Caco-2 (cell line): Measurements from ENCODE around the gene ATP13A4. TPM values are rescaled to one million over a fixed set of nuclear protein-coding genes. Genes with fewer than 3 reads are reported as not detected.

Experiments used
- BruUV-seq: library from RNA; stranded (reverse); fragments of 400-500 nt; replicated peaks from 2 replicates; lab custom pipeline; 2021; lab: Mats Ljungman, UMichigan
- CTCF ChIA-PET: fragments of 300-600 bp; sonication (Branson Sonifier 250); formaldehyde crosslinking; loops from one replicate; lab custom pipeline; 2022; ENCODE audit warnings: antibody characterized with exemption; lab: Charles Lee
- POLR2A ChIA-PET: fragments of 300-600 bp; sonication (Branson Sonifier 250); formaldehyde crosslinking; loops from one replicate; lab custom pipeline; 2022; ENCODE audit warnings: antibody characterized with exemption; lab: Charles Lee
- DNase-seq, 2 experiments: peaks; one replicate each; pipeline versions ENCODE4 v3.0.0 to v3.0.0-alpha.2; 2020 to 2022
- H3K27me3 ChIP-seq: replicated peaks from 2 replicates; pipeline ENCODE4 v1.6.0; 2011; ENCODE audit warnings: low read length; ENCODE audit not compliant: control insufficient read depth, insufficient read depth
- H3K36me3 ChIP-seq: 2 replicates; pipeline ENCODE4 v1.5.1; 2011; ENCODE audit warnings: low read length; ENCODE audit not compliant: control insufficient read depth, insufficient read depth
- H3K4me1 ChIP-seq: fragments of 250-450 bp; sonication (Bioruptor Pico); 2 replicates; pipeline ENCODE4 v1.5.1; 2020; ENCODE audit warnings: mild to moderate bottlenecking
- H3K4me3 ChIP-seq: 2 replicates; pipeline ENCODE4 v1.5.1; 2011; ENCODE audit warnings: low read depth, mild to moderate bottlenecking, control low read depth, low read length
- H3K9me3 ChIP-seq: fragments of 250-450 bp; sonication (Bioruptor Pico); 2 replicates; pipeline ENCODE4 v1.5.1; 2020; ENCODE audit warnings: mild to moderate bottlenecking, moderate library complexity
- H3K27ac Mint-ChIP-seq: one replicate; pipeline ENCODE4 v1.8.0; 2022; ENCODE audit warnings: mixed read lengths; ENCODE audit not compliant: unreplicated experiment
- H3K27me3 Mint-ChIP-seq: one replicate; pipeline ENCODE4 v1.8.0; 2022; ENCODE audit warnings: mixed read lengths; ENCODE audit not compliant: insufficient read depth, unreplicated experiment
- H3K36me3 Mint-ChIP-seq: one replicate; pipeline ENCODE4 v1.8.0; 2022; ENCODE audit warnings: mild to moderate bottlenecking, mixed read lengths; ENCODE audit not compliant: insufficient read depth, unreplicated experiment
- H3K4me1 Mint-ChIP-seq: one replicate; pipeline ENCODE4 v1.8.0; 2022; ENCODE audit warnings: low read depth, mixed read lengths; ENCODE audit not compliant: unreplicated experiment
- H3K4me3 Mint-ChIP-seq: one replicate; pipeline ENCODE4 v1.8.0; 2022; ENCODE audit warnings: mild to moderate bottlenecking, moderate library complexity, mixed read lengths; ENCODE audit not compliant: unreplicated experiment
- H3K9me3 Mint-ChIP-seq: one replicate; pipeline ENCODE4 v1.8.0; 2022; ENCODE audit warnings: mixed read lengths; ENCODE audit not compliant: unreplicated experiment
- CTCF ChIP-seq, 2 experiments: fragments of 200-600 bp in 1 of 2; IDR thresholded peaks; 1 replicate in 1 of 2; 2 replicates in 1 of 2; pipeline versions ENCODE4 v1.5.1 to v1.8.0; 2011 to 2022; ENCODE audit warnings: antibody characterized with exemption in 1 of 2, control low read depth in 1 of 2, inconsistent platforms in 1 of 2, low read depth in 1 of 2, low read length in 1 of 2, mild to moderate bottlenecking in 1 of 2, moderate library complexity in 1 of 2; ENCODE audit not compliant: insufficient read depth in 1 of 2, severe bottlenecking in 1 of 2, unreplicated experiment in 1 of 2
- intact Hi-C: fragments of 100-400 bp; cut with micrococcal nuclease; formaldehyde crosslinking; loops from one replicate; pipeline ENCODE4 v1.10.0; 2022; ENCODE audit not compliant: unreplicated experiment
- total RNA-seq: library from RNA; stranded (reverse); gene quantifications from 2 replicates; pipeline ENCODE4 v1.2.3, GENCODE V29; 2022

ATP13A4 gene
- total RNA-seq, 1 experiment from 2014 or later, result 1.4 TPM

DNA sequence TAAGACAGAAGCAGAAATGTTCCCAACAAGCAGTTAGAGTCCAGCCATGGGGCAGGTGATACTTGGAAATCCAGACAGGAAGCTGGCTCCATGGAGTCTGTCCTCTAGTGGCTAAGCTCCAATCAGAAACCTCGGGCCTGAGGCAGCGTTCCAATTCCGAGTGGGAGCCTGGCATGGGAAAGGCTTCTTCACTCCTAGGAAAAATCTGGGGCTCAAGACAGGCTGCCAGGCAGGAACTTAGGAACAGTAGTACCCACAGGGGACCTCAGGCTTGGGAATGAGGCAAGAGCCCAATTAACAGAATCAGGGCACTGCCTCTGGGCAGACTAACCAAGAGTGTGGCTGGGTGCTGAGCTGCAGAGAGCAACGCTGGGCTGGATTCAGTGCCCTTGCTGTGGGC is 6.2 kb upstream of the ATP13A4 start:
- no peaks in the 10 kb centered on the region for H3K9me3 ChIP-seq
- CTCF ChIA-PET, result no interaction called here
- Mint-ChIP-seq H3K27ac (no peak overlapping the region), H3K27me3 (no peaks in the 10 kb centered on the region), H3K4me1 (no peaks in the 10 kb centered on the region), H3K4me3 (no peak overlapping the region), H3K9me3 (no peaks in the 10 kb centered on the region), H3K36me3 (no peaks in the 10 kb centered on the region)
- no peaks in the 10 kb centered on the region for H3K36me3 ChIP-seq
- BruUV-seq, result no TSS peak
- H3K4me3 ChIP-seq, result no peak overlapping the region
- POLR2A ChIA-PET, result no interaction called here
- intact Hi-C loops, result no loop called here
- H3K4me1 ChIP-seq, result no peaks in the 10 kb centered on the region
- TF ChIP-seq CTCF (IDR thresholded peaks at IDR 0.05; ENCODE audit: insufficient read depth in 1 of 2, low read depth in 1 of 2, low read length in 1 of 2, severe bottlenecking in 1 of 2, unreplicated experiment in 1 of 2), result no peak
- H3K27me3 ChIP-seq, result no peaks in the 10 kb centered on the region
- DNase-seq, result no peak

DNA sequence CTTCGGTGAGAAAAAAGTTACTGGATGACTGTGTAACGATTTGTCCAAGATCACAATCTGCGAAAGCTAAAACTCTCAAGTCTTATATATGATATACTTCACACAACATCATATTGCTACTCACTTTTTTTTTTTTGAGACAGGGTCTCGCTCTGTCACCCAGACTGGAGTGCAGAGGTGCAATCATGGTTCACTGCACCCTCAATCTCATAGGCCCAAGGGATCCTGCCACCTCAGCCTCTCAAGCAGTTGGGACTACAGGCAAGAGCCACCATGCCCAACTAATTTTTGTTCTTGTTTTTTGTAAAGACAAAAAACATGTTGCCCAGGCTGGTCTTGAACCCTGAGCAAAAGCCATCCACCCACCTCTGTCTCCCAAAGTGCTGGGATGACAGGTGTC is 5.4 kb upstream of the ATP13A4 start:
- ChIA-PET POLR2A (no interaction called here), CTCF (no interaction called here)
- Mint-ChIP-seq H3K27me3 (no peaks in the 10 kb centered on the region), H3K4me3 (no peak overlapping the region), H3K4me1 (peaks cover 2% of the 10 kb centered on the region), H3K27ac (no peak overlapping the region), H3K9me3 (no peaks in the 10 kb centered on the region), H3K36me3 (no peaks in the 10 kb centered on the region)
- TF ChIP-seq CTCF (IDR thresholded peaks at IDR 0.05; ENCODE audit: insufficient read depth in 1 of 2, low read depth in 1 of 2, low read length in 1 of 2, severe bottlenecking in 1 of 2, unreplicated experiment in 1 of 2), result no peak
- intact Hi-C loops, result no loop called here
- H3K9me3 ChIP-seq, result no peaks in the 10 kb centered on the region
- no peak overlapping the region for H3K4me3 ChIP-seq
- H3K4me1 ChIP-seq, result no peaks in the 10 kb centered on the region
- H3K27me3 ChIP-seq, result no peaks in the 10 kb centered on the region
- DNase-seq, result no peak
- BruUV-seq, result no TSS peak
- H3K36me3 ChIP-seq, result no peaks in the 10 kb centered on the region

DNA sequence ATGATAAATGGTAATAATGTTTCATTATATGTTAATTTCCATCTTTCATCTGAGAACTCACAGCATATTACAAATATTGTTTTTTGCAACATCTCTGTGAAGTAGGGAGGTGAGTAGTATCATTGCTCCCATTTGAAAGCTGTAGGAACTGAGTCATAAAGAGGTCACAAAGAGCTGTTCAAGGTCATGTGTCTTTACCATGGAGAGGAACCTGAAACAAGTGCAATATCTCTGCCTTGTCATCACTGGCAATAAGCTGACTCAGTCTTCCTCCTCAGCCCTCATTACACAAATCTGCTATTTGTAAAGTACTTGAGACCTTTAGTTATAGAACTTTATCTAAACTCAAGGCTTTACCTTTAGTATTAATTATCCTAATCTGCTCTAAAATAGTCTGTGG is 4.4 kb upstream of the ATP13A4 start:
- Histone ChIP-seq H3K36me3 (no peaks in the 10 kb centered on the region), H3K4me3 (no peak overlapping the region), H3K9me3 (no peaks in the 10 kb centered on the region), H3K27me3 (no peaks in the 10 kb centered on the region), H3K4me1 (peaks cover 1% of the 10 kb centered on the region)
- TF ChIP-seq CTCF (IDR thresholded peaks at IDR 0.05; ENCODE audit: insufficient read depth in 1 of 2, low read depth in 1 of 2, low read length in 1 of 2, severe bottlenecking in 1 of 2, unreplicated experiment in 1 of 2), result no peak
- no peaks in the 10 kb centered on the region for H3K9me3 Mint-ChIP-seq
- BruUV-seq, result no TSS peak
- DNase-seq, result no peak
- POLR2A ChIA-PET, result no interaction called here
- CTCF ChIA-PET, result no interaction called here
- no peaks in the 10 kb centered on the region for H3K36me3 Mint-ChIP-seq
- no peak overlapping the region for H3K27ac Mint-ChIP-seq
- H3K4me1 Mint-ChIP-seq, result peaks cover 12% of the 10 kb centered on the region
- H3K27me3 Mint-ChIP-seq, result no peaks in the 10 kb centered on the region
- no peak overlapping the region for H3K4me3 Mint-ChIP-seq
- intact Hi-C loops, result no loop called here
